ENCODE data around the gene CRTAC1. TPM values are rescaled to one million over a fixed set of nuclear protein-coding genes. Genes with fewer than 3 reads are reported as not detected.

The CRTAC1 gene
- polyA plus RNA-seq, 1 experiment = not detected

GRCh38 chr10:98041352-98042043 lies 11.1 kb upstream of the CRTAC1 start:
- Histone ChIP-seq H3K4me3 (ENCODE audit: low read depth, low read length) (no peak overlapping the region), H3K9me3 (ENCODE audit: control insufficient read depth, insufficient read depth, low read length) (no peaks in the 10 kb centered on the region), H3K27ac (ENCODE audit: low read depth, low read length) (no peak overlapping the region), H3K27me3 (ENCODE audit: control insufficient read depth, insufficient read depth, low read length) (peaks cover 22% of the 10 kb centered on the region)
- POLR2A ChIA-PET = no interaction called here
- DNase-seq (ENCODE audit: low read depth, low spot score) = peak; percentile 10
- CTCF ChIA-PET = interaction anchor here (0.8 to 6.3 kb wide), 14 partner anchors 10 to 276 kb away, joined by 3 to 82 read pairs (median 5); no protein-coding TSS in a partner anchor
- TF ChIP-seq CTCF (IDR thresholded peaks at IDR 0.05; ENCODE audit: low read depth, low read length) = peak; percentile 66

GRCh38 chr10:98039690-98040381 lies 9.4 kb upstream of the CRTAC1 start:
- no peak overlapping the region for H3K4me3 ChIP-seq (ENCODE audit: low read depth, low read length)
- DNase-seq (ENCODE audit: low read depth, low spot score) = no peak
- peaks cover 30% of the 10 kb centered on the region for H3K27me3 ChIP-seq (ENCODE audit: control insufficient read depth, insufficient read depth, low read length)
- no peak overlapping the region for H3K27ac ChIP-seq (ENCODE audit: low read depth, low read length)
- no peak for TF ChIP-seq CTCF (IDR thresholded peaks at IDR 0.05; ENCODE audit: low read depth, low read length)
- ChIA-PET POLR2A (interaction anchor here (0.6 kb wide), 1 partner anchor 1543 kb away, joined by 3 read pairs; no protein-coding TSS in a partner anchor), CTCF (interaction anchor here (1.1 to 6.3 kb wide), 5 partner anchors 12 to 269 kb away, joined by 3 to 82 read pairs (median 24); no protein-coding TSS in a partner anchor)
- no peaks in the 10 kb centered on the region for H3K9me3 ChIP-seq (ENCODE audit: control insufficient read depth, insufficient read depth, low read length)

- ChIA-PET CTCF (interaction anchor here (1.8 to 6.3 kb wide), 2 partner anchors 8 to 124 kb away, joined by 7 to 82 read pairs; no protein-coding TSS in a partner anchor), POLR2A (no interaction called here)
- peaks cover 24% of the 10 kb centered on the region for H3K27me3 ChIP-seq (ENCODE audit: control insufficient read depth, insufficient read depth, low read length)
These were observed 7.9 kb upstream of the CRTAC1 start for GRCh38 chr10:98038288-98038687.

GRCh38 chr10:98035599-98035998 lies 5.2 kb upstream of the CRTAC1 start:
- Histone ChIP-seq H3K27ac (ENCODE audit: low read depth, low read length) (no peak overlapping the region), H3K27me3 (ENCODE audit: control insufficient read depth, insufficient read depth, low read length) (peaks cover 42% of the 10 kb centered on the region), H3K4me3 (ENCODE audit: low read depth, low read length) (no peak overlapping the region), H3K9me3 (ENCODE audit: control insufficient read depth, insufficient read depth, low read length) (no peaks in the 10 kb centered on the region)
- TF ChIP-seq CTCF (IDR thresholded peaks at IDR 0.05; ENCODE audit: low read depth, low read length) = no peak
- CTCF ChIA-PET = interaction anchor here (1.5 kb wide), 1 partner anchor 120 kb away, joined by 6 read pairs; no protein-coding TSS in a partner anchor
- no peak for DNase-seq (ENCODE audit: low read depth, low spot score)
- POLR2A ChIA-PET = no interaction called here

More at GRCh38 chr10:98038288-98038687, 7.9 kb upstream of the CRTAC1 start:
- DNase-seq (ENCODE audit: low read depth, low spot score) = no peak
- no peak overlapping the region for H3K4me3 ChIP-seq (ENCODE audit: low read depth, low read length)
- H3K27ac ChIP-seq (ENCODE audit: low read depth, low read length) = no peak overlapping the region
- TF ChIP-seq CTCF (IDR thresholded peaks at IDR 0.05; ENCODE audit: low read depth, low read length) = no peak
- no peaks in the 10 kb centered on the region for H3K9me3 ChIP-seq (ENCODE audit: control insufficient read depth, insufficient read depth, low read length)

GRCh38 chr10:98033515-98033914 lies 3.1 kb upstream of the CRTAC1 start:
- no peak for TF ChIP-seq CTCF (IDR thresholded peaks at IDR 0.05; ENCODE audit: low read depth, low read length)
- no peak for DNase-seq (ENCODE audit: low read depth, low spot score)
- Histone ChIP-seq H3K27me3 (ENCODE audit: control insufficient read depth, insufficient read depth, low read length) (peaks cover 58% of the 10 kb centered on the region), H3K4me3 (ENCODE audit: low read depth, low read length) (no peak overlapping the region), H3K9me3 (ENCODE audit: control insufficient read depth, insufficient read depth, low read length) (no peaks in the 10 kb centered on the region), H3K27ac (ENCODE audit: low read depth, low read length) (no peak overlapping the region)
- ChIA-PET CTCF (no interaction called here), POLR2A (no interaction called here)
